ENCODE results near the gene NR2F6. TPM values are rescaled to one million over a fixed set of nuclear protein-coding genes. Genes with fewer than 3 reads are reported as not detected.

NR2F6 gene
- polyA plus RNA-seq, 1 donor: 33.4 TPM

- DNase-seq: no peak
These were observed 20.9 kb upstream of the NR2F6 start for GRCh38 chr19:17266589-17266974.

- DNase-seq: no peak
These were observed 20.3 kb upstream of the NR2F6 start for GRCh38 chr19:17266026-17266425.

- no peak for DNase-seq
These were observed 18.9 kb upstream of the NR2F6 start, which contains the start of gene USHBP1 for GRCh38 chr19:17264641-17264979. Gene USHBP1 (minus strand): TSS chr19:17264745. CDS start chr19:17264299, 446 bp downstream.

GRCh38 chr19:17263712-17264640 is 18.3 kb upstream of the NR2F6 start:
- no peak for DNase-seq

- no peak for DNase-seq
These were observed 16.8 kb upstream of the NR2F6 start for GRCh38 chr19:17262557-17262956.

- no peak for DNase-seq
These were observed 15.2 kb upstream of the NR2F6 start for GRCh38 chr19:17260842-17261325.

GRCh38 chr19:17259934-17260333 is 14.2 kb upstream of the NR2F6 start:
- DNase-seq: no peak

GRCh38 chr19:17259118-17259780 is 13.5 kb upstream of the NR2F6 start:
- DNase-seq: no peak

- DNase-seq: no peak
These were observed 10.4 kb upstream of the NR2F6 start for GRCh38 chr19:17256130-17256529.

- DNase-seq: no peak
These were observed 9.5 kb upstream of the NR2F6 start for GRCh38 chr19:17255150-17255621.

GRCh38 chr19:17254636-17255035 is 8.9 kb upstream of the NR2F6 start:
- DNase-seq: no peak

GRCh38 chr19:17249887-17250548 is 4.3 kb upstream of the NR2F6 start:
- DNase-seq: no peak

GRCh38 chr19:17248011-17248776 is 2.5 kb upstream of the NR2F6 start:
- no peak for DNase-seq

GRCh38 chr19:17246681-17247425 is 1.1 kb upstream of the NR2F6 start:
- no peak for DNase-seq

- no peak for DNase-seq
These were observed 843 bp downstream of the NR2F6 start for GRCh38 chr19:17244618-17245534.

GRCh38 chr19:17243830-17244617 is 1.7 kb downstream of the NR2F6 start:
- no peak for DNase-seq

GRCh38 chr19:17243211-17243829 is 2.4 kb downstream of the NR2F6 start:
- no peak for DNase-seq

GRCh38 chr19:17242431-17243208 is 3.1 kb downstream of the NR2F6 start:
- DNase-seq: no peak
